Neural cell (in vitro differentiated cells): ENCODE measurements around the gene NTNG1. TPM values are rescaled to one million over a fixed set of nuclear protein-coding genes. Genes with fewer than 3 reads are reported as not detected.

Source experiments
- H2AFZ ChIP-seq: fragments of 200-600, 300-800 bp; sonication (generic), shearing (Covaris generic); 2 replicates; pipeline ENCODE4 v1.6.0; 2014; ENCODE audit warnings: low read depth, mild to moderate bottlenecking, antibody characterized with exemption, low read length, moderate library complexity
- H3F3A ChIP-seq: fragments of 200-600 bp; shearing (Covaris generic); 2 replicates; pipeline ENCODE4 v1.6.1; 2016; ENCODE audit warnings: mild to moderate bottlenecking, moderate library complexity, mixed read lengths, antibody characterized with exemption, low read length; ENCODE audit not compliant: insufficient read depth, poor library complexity, severe bottlenecking
- H3K27ac ChIP-seq: fragments of 200-600, 300-800 bp; sonication (generic), shearing (Covaris generic); 2 replicates; pipeline ENCODE4 v1.5.1; 2014; ENCODE audit warnings: mild to moderate bottlenecking, low read length, moderate library complexity
- H3K27me3 ChIP-seq: fragments of 300-800, 200-600 bp; sonication (generic), shearing (Covaris generic); 2 replicates; pipeline ENCODE4 v1.6.0; 2014; ENCODE audit warnings: mild to moderate bottlenecking, low read depth, low read length, moderate library complexity; ENCODE audit not compliant: insufficient read depth
- H3K36me3 ChIP-seq: fragments of 300-800, 200-600 bp; sonication (generic), shearing (Covaris generic); 2 replicates; pipeline ENCODE4 v1.5.1; 2014; ENCODE audit warnings: mild to moderate bottlenecking, antibody characterized with exemption, low read length, moderate library complexity; ENCODE audit not compliant: insufficient read depth
- H3K4me2 ChIP-seq: fragments of 300-800, 200-600 bp; sonication (generic), shearing (Covaris generic); 2 replicates; pipeline ENCODE4 v1.6.0; 2014; ENCODE audit warnings: mild to moderate bottlenecking, low read length
- H3K4me3 ChIP-seq: fragments of 300-800, 200-600 bp; sonication (generic), shearing (Covaris generic); 2 replicates; pipeline ENCODE4 v1.5.1; 2014; ENCODE audit warnings: mild to moderate bottlenecking, low read length, moderate library complexity
- H3K79me2 ChIP-seq: fragments of 200-600 bp; shearing (Covaris generic); replicated peaks from 2 replicates; pipeline ENCODE4 v1.6.0; 2014; ENCODE audit warnings: mild to moderate bottlenecking, low read length, moderate library complexity; ENCODE audit not compliant: insufficient read depth
- H3K9ac ChIP-seq: fragments of 300-800, 200-600 bp; sonication (generic), shearing (Covaris generic); 2 replicates; pipeline ENCODE4 v1.6.1; 2016; ENCODE audit warnings: mild to moderate bottlenecking, low read length, mixed read lengths
- H3K9me2 ChIP-seq: fragments of 200-600 bp; shearing (Covaris generic); 2 replicates; pipeline ENCODE4 v1.6.1; 2016; ENCODE audit warnings: mild to moderate bottlenecking, low read length, mixed read lengths; ENCODE audit not compliant: insufficient read depth
- H3K9me3 ChIP-seq: fragments of 200-600, 300-800 bp; sonication (generic), shearing (Covaris generic); 2 replicates; pipeline ENCODE4 v1.6.1; 2016; ENCODE audit warnings: mild to moderate bottlenecking, mixed run types, low read length, moderate library complexity, mixed read lengths
- H4K20me1 ChIP-seq: fragments of 200-600 bp; shearing (Covaris generic); 2 replicates; pipeline ENCODE4 v1.6.1; 2016; ENCODE audit warnings: mild to moderate bottlenecking, mixed run types; ENCODE audit not compliant: insufficient read depth
- EP300 ChIP-seq: fragments of 450-650 bp; conservative IDR thresholded peaks from 2 replicates; pipeline ENCODE4 v1.6.1; 2014; ENCODE audit warnings: antibody characterized with exemption, mild to moderate bottlenecking, moderate library complexity; ENCODE audit not compliant: poor library complexity, severe bottlenecking
- EZH2 ChIP-seq: fragments of 200-600, 300-800 bp; shearing (Covaris generic), sonication (generic); IDR thresholded peaks from 2 replicates; pipeline ENCODE4 v1.6.1; 2014; ENCODE audit warnings: antibody characterized with exemption, low read length, borderline replicate concordance, mild to moderate bottlenecking; ENCODE audit not compliant: insufficient read depth, poor library complexity, severe bottlenecking
- MXI1 ChIP-seq: fragments of 450-650 bp; conservative IDR thresholded peaks from 2 replicates; pipeline ENCODE4 v1.6.1; 2014; ENCODE audit warnings: antibody characterized with exemption, mild to moderate bottlenecking; ENCODE audit not compliant: poor library complexity, severe bottlenecking
- POLR2AphosphoS5 ChIP-seq: IDR thresholded peaks from 2 replicates; pipeline ENCODE4 v1.6.1; 2012
- RAD21 ChIP-seq: fragments of 450-650 bp; conservative IDR thresholded peaks from 2 replicates; pipeline ENCODE4 v1.6.1; 2014; ENCODE audit warnings: antibody characterized with exemption, mild to moderate bottlenecking, moderate library complexity
- SMC3 ChIP-seq: fragments of 450-650 bp; conservative IDR thresholded peaks from 2 replicates; pipeline ENCODE4 v1.6.1; 2014; ENCODE audit warnings: antibody characterized with exemption, mild to moderate bottlenecking, moderate library complexity; ENCODE audit not compliant: poor library complexity
- TAF1 ChIP-seq: IDR thresholded peaks from 2 replicates; pipeline ENCODE4 v1.6.1; 2012; ENCODE audit warnings: low read depth
- polyA plus RNA-seq: library from polyadenylated mRNA; depleted of rRNA; stranded (reverse); fragments of >200 nt; gene quantifications from 2 replicates; pipeline ENCODE4 v1.2.3, GENCODE V29; 2014
- TF ChIP-seq, protein P1 (sequence below): fragments of 450-650 bp; IDR thresholded peaks from 2 replicates; pipeline ENCODE4 v1.5.1; 2014; ENCODE audit warnings: antibody characterized with exemption, mild to moderate bottlenecking, moderate library complexity; ENCODE audit not compliant: poor library complexity, severe bottlenecking
- TF ChIP-seq, protein P2 (sequence below): IDR thresholded peaks from 2 replicates; pipeline ENCODE4 v1.6.1; 2012; ENCODE audit warnings: borderline replicate concordance

NTNG1 gene
- polyA plus RNA-seq, 1 donor from 2014 or later, result not detected

- Histone ChIP-seq H3K4me2 (no peak overlapping the region), H3K9me2 (no peaks in the 10 kb centered on the region), H3K9me3 (no peaks in the 10 kb centered on the region), H4K20me1 (no peaks in the 10 kb centered on the region), H3K79me2 (no peaks in the 10 kb centered on the region), H3K27me3 (no peaks in the 10 kb centered on the region), H3F3A (no peaks in the 10 kb centered on the region), H3K36me3 (no peaks in the 10 kb centered on the region), H2AFZ (no peak overlapping the region), H3K9ac (no peak overlapping the region), H3K4me3 (no peak overlapping the region), H3K27ac (no peak overlapping the region)
- TF ChIP-seq TAF1 (no peak), SMC3 (no peak), POLR2AphosphoS5 (no peak)
- TF ChIP-seq, protein P1, sequence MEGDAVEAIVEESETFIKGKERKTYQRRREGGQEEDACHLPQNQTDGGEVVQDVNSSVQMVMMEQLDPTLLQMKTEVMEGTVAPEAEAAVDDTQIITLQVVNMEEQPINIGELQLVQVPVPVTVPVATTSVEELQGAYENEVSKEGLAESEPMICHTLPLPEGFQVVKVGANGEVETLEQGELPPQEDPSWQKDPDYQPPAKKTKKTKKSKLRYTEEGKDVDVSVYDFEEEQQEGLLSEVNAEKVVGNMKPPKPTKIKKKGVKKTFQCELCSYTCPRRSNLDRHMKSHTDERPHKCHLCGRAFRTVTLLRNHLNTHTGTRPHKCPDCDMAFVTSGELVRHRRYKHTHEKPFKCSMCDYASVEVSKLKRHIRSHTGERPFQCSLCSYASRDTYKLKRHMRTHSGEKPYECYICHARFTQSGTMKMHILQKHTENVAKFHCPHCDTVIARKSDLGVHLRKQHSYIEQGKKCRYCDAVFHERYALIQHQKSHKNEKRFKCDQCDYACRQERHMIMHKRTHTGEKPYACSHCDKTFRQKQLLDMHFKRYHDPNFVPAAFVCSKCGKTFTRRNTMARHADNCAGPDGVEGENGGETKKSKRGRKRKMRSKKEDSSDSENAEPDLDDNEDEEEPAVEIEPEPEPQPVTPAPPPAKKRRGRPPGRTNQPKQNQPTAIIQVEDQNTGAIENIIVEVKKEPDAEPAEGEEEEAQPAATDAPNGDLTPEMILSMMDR, result no peak
These were observed 239.0 kb downstream of the NTNG1 start for GRCh38 chr1:107379826-107380225.

- Histone ChIP-seq H3K79me2 (no peaks in the 10 kb centered on the region), H3K9ac (no peak overlapping the region), H3F3A (no peaks in the 10 kb centered on the region), H3K9me2 (no peaks in the 10 kb centered on the region), H3K9me3 (no peaks in the 10 kb centered on the region), H3K27ac (no peak overlapping the region), H3K27me3 (no peaks in the 10 kb centered on the region), H3K4me2 (no peak overlapping the region), H2AFZ (no peak overlapping the region), H3K36me3 (no peaks in the 10 kb centered on the region), H3K4me3 (no peak overlapping the region), H4K20me1 (no peaks in the 10 kb centered on the region)
- no peak for TF ChIP-seq TAF1
- no peak for TF ChIP-seq EZH2
- TF ChIP-seq, protein P2, sequence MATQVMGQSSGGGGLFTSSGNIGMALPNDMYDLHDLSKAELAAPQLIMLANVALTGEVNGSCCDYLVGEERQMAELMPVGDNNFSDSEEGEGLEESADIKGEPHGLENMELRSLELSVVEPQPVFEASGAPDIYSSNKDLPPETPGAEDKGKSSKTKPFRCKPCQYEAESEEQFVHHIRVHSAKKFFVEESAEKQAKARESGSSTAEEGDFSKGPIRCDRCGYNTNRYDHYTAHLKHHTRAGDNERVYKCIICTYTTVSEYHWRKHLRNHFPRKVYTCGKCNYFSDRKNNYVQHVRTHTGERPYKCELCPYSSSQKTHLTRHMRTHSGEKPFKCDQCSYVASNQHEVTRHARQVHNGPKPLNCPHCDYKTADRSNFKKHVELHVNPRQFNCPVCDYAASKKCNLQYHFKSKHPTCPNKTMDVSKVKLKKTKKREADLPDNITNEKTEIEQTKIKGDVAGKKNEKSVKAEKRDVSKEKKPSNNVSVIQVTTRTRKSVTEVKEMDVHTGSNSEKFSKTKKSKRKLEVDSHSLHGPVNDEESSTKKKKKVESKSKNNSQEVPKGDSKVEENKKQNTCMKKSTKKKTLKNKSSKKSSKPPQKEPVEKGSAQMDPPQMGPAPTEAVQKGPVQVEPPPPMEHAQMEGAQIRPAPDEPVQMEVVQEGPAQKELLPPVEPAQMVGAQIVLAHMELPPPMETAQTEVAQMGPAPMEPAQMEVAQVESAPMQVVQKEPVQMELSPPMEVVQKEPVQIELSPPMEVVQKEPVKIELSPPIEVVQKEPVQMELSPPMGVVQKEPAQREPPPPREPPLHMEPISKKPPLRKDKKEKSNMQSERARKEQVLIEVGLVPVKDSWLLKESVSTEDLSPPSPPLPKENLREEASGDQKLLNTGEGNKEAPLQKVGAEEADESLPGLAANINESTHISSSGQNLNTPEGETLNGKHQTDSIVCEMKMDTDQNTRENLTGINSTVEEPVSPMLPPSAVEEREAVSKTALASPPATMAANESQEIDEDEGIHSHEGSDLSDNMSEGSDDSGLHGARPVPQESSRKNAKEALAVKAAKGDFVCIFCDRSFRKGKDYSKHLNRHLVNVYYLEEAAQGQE, result no peak
- no peak for TF ChIP-seq RAD21
- TF ChIP-seq SMC3, result no peak
- TF ChIP-seq POLR2AphosphoS5, result no peak
- no peak for TF ChIP-seq MXI1
- no peak for TF ChIP-seq EP300
- TF ChIP-seq, protein P1, result no peak
These were observed 248.9 kb downstream of the NTNG1 start for GRCh38 chr1:107389410-107390396.
